Hippocampal formation (tissue), 2 donors: ENCODE measurements around the gene STX8.
"Not testable (repeated sequence)": the region's sequence is repeated elsewhere in the genome, so short reads cannot be mapped to it uniquely, and the experiment has no call there.

ENCODE experiments used
- DNase-seq, 2 donors: peaks; one replicate each; lab custom pipeline; 2025; lab: John Stamatoyannopoulos, UW

STX8 gene

GRCh38 chr17:9261081-9262012 is 314.3 kb downstream of the STX8 start:
- no peak for DNase-seq

GRCh38 chr17:9259419-9259818 is 316.2 kb downstream of the STX8 start:
- DNase-seq: no peak

GRCh38 chr17:9258115-9259015 is 317.3 kb downstream of the STX8 start:
- no peak for DNase-seq

DNA sequence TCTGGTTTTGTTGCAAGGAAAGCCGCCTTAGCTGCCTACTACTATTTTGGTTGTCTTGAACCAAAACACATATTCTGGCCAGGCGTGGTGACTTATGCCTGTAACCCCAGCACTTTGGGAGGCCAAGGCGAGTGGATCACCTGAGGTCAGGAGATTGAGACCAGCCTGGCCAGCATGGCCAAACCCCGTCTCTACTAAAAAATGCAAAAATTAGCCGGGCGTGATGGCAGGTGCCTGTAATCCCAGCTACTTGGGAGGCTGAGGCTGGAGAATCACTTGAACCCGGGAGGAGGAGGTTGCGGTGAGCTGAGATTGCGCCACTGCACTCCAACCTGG is 318.0 kb downstream of the STX8 start:
- DNase-seq: not testable (repeated sequence)

GRCh38 chr17:9256751-9257629 is 318.6 kb downstream of the STX8 start:
- no peak for DNase-seq

DNA sequence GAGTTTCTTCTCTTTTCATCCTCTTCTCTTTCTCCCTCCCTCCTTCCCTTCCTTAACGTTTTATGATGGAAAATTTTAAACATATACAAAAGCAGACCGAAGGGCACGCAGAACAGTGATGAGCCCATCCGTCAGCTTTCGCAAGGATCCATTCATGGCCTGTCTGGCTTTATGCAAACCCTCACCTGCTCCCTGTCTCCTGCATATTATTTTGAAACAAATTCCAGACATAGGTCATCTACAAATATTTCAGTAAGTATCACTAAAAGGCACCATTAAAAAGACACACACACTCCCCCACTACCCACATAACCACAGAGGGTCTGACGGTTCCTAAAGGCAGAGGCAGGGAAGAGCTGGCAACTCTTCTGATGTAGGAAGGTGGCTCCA is 319.3 kb downstream of the STX8 start:
- no peak for DNase-seq

- DNase-seq: no peak
These were observed 319.8 kb downstream of the STX8 start for GRCh38 chr17:9255833-9256232.

DNA sequence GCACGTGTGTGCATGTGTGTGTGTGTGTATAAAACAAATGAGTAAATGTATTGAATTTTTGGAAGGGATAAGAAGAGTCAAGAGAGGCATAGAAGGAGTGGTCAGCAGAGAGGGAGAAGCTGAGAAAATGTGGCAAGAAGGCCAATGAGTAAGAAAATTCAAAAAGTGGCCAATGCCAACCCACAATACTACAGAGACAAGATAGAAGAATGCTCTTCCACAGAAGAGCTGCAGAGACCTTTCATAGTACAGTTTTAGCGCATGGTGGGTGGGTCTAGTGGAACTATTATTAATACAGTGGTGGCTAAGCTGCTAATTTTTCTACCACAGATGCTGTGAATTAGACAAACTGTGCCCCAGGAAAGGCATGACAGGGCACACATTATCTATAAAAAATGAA is 320.8 kb downstream of the STX8 start:
- DNase-seq: no peak

DNA sequence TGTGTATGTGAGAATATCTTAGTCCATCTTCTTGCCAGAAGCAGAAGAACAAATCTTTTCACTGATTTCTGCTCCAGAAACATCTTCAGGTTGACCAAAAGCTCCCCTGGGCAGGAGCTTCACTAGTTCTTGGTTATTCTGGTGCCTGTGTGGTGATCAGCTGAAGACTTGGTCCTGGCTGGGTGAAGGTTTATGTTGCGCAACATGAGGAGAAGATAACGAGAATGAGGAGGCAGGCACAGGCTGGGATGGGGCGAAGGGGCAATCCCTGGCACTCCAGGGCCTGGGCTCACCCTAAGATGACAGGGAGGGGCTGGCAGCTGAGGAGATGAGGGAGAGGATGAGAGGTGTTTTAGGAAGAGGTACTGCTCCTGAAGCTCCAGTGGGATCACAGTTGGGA is 322.3 kb downstream of the STX8 start:
- no peak for DNase-seq

GRCh38 chr17:9251273-9251672 is 324.3 kb downstream of the STX8 start:
- DNase-seq: no peak

DNA sequence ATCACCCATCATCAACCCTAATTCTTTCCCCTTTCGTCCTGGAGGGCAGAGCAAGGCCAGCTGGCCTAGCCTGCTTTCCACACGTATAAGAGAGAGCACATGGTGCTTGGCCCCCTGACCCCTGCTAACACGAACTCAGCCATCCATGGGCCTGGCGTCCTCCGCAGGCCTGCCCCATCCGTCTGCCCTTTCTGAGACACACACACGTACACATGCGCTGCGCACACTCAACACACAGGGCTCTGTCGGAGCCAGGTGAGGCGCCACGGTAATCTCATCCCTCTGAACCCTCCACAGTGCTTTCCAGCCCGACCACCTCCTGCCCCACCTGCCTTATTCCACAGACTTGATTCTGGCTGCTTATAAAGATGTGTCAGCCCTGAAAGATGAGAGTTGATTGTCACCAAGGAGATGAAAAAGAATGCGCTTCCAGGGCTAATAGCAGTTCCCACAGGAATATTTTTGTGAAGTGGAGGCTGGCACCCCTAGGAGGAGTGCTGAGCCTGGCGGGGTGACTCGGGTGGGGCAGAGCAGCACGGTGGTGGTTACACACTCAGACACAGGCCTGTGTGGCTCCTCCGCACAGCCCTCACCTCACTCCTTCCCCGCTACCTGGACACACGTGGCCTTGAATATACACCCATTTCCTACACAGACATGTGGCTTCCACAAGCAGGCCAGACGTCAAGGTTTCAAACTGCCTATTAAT is 326.2 kb downstream of the STX8 start:
- DNase-seq: no peak

- DNase-seq: peak; percentile 22 to 44
These were observed 328.1 kb downstream of the STX8 start for GRCh38 chr17:9247401-9247938.

GRCh38 chr17:9244066-9245052 is 331.3 kb downstream of the STX8 start:
- peak in 1 of 2 donors; percentile 14 for DNase-seq

DNA sequence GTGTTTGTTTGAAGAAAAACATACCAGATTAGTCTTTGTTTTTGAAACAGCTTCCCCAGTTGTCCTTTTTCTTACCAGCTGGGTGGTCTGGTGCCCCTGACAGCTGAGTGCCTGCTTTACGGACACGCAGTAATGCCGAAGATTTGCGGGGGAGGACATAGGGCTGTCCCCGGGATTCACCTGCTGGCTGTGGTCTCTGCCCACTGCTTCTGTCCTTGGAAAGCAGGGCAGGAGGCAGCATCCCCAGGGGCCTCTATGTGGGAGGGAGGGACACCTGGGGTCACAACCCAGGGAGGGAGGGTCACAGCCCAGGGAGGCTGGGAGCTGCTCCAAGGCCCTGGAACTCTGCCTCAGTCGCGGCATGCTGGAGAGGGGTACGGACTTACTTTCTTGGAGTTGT is 332.6 kb downstream of the STX8 start:
- no peak for DNase-seq

DNA sequence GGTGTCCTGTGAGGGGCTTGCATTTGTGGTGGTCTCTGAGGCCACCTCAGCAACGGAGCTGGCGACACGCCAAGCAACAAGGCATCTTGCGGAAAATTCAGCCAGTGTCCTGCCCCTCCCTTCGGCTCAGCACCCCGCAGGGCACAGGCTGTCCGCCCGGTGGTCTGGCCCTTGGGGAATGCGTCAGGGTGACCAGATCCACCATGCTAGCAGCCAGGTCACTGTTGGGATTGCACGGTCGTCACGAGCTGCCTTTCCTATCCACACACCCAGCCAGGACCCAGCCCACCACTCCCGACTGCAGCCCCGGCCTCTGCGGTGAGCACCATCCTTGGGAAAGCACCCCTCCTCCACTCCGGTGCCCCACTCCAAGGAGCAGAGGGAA is 333.1 kb downstream of the STX8 start:
- no peak for DNase-seq

- DNase-seq: no peak
These were observed 333.7 kb downstream of the STX8 start for GRCh38 chr17:9241774-9242496.

- DNase-seq: peak; percentile 47 to 59
These were observed 334.3 kb downstream of the STX8 start for GRCh38 chr17:9241371-9241712.

DNA sequence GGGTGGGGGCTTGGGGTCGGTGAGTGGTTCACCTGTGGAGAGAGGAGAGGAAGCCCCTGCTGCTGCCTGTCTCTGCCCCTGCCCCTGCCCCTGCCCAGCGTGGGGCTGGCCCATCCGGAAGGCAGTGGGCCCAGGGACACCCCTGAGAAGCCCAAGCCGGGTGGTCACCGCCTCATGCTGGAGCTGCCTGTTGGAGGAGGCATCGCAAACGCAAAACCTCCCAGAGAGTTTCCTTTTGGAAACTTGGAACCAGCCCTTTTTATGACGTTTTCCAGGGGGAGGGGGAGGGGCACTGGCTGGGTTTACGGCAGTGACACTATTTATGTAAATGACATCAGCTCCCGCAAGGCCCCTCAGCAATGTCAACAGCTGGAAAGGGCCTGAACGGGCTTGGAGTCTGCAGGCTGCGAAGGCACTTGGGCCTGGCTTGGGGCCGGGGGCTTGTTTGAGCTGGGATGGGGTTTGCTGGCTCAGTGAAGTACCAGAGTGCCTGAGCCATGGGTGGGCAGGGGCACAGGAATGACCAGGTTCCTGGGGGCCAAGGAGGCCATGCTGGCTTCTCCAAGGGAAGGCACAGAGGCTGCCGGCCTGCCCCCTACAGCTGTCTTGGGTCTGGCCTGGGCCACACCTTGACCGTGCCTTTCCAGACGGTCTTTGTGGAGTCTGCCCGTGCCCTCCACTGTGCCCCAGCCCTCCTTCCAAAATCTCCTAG is 334.8 kb downstream of the STX8 start:
- DNase-seq: peak; percentile 20 to 36
